ENCODE data around the gene BIRC7. TPM values are rescaled to one million over a fixed set of nuclear protein-coding genes. Genes with fewer than 3 reads are reported as not detected.

Gene BIRC7
- total and polyA plus RNA-seq, 2 of the 4 experiments (the other 2 are of a cell fraction) = not detected

DNA sequence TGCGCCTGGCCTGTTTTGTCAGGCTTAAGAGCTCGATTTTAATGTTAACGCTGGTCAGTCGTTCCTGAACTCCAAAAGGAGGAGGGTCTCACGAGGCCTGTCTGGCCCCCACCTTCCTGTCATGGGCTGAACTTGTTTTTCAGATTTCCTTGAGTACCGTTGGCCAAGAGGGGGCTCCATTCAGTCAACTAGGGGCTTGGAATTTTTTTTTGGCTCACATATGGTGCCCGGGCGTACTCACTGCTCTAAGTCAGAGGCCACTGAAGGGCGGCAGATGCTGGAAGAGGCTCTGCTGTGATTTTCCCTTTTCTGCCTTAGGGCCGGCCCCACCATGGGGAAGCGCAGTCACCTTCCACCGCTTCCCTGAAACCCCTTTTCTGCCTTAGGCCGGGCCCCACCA, 6.9 kb upstream of the BIRC7 start:
- no peak overlapping the region for H2AK9ac ChIP-seq (replicated peaks; ENCODE audit: low read depth, low read length, poor library complexity)
- H3K27me3 ChIP-seq (ENCODE audit: control insufficient read depth, insufficient read depth, low read length) = no peaks in the 10 kb centered on the region
- H4K8ac ChIP-seq (ENCODE audit: low read depth in 2 of 2, low read length in 2 of 2) = no peak overlapping the region
- no peak overlapping the region for H2AK5ac ChIP-seq (ENCODE audit: low read depth, low read length)
- POLR2A ChIA-PET (ENCODE audit: unreplicated experiment) = no interaction called here
- H3K27ac ChIP-seq (ENCODE audit: insufficient read depth, low read length) = no peak overlapping the region
- no peak overlapping the region for H2BK120ac ChIP-seq (ENCODE audit: low read depth, low read length)
- intact Hi-C loops (cut with micrococcal nuclease) = no loop called here
- WGBS, 2 experiments (ENCODE audit: extremely low coverage in 2 of 2, insufficient read length in 1 of 2) = 62% methylated on average over 11 of the region's 13 CpGs; no CpG with 5 or more reads in 1 of the 2 experiments
- no peak overlapping the region for H3K56ac ChIP-seq (ENCODE audit: extremely low read depth, insufficient read depth, low read length)
- no peak overlapping the region for H3K14ac ChIP-seq (replicated peaks; ENCODE audit: low read depth, low read length)
- ATAC-seq (ENCODE audit: low read depth) (no peak), DNase-seq (no peak)
- BruUV-seq (replicated peaks) = no TSS peak
- no peaks in the 10 kb centered on the region for H3K36me3 ChIP-seq (ENCODE audit: control insufficient read depth, insufficient read depth, low read length)
- no peak overlapping the region for H2BK5ac ChIP-seq (ENCODE audit: low read depth, low read length, poor library complexity, severe bottlenecking)
- H2BK20ac ChIP-seq (ENCODE audit: low read depth, low read length) = no peak overlapping the region
- H3K4me3 ChIP-seq (ENCODE audit: insufficient read depth, low read depth, low read length) = no peak overlapping the region
- H3K79me1 ChIP-seq (ENCODE audit: low read depth in 1 of 2, low read length in 2 of 2) = no peaks in the 10 kb centered on the region
- no peak overlapping the region for H4K91ac ChIP-seq (ENCODE audit: insufficient read depth, low read depth, low read length)
- no peak overlapping the region for H4K5ac ChIP-seq (ENCODE audit: low read depth, low read length)
- H3K9me1 ChIP-seq (ENCODE audit: insufficient read depth, low read length) = peaks cover 10% of the 10 kb centered on the region; the same call in 1 of the 2 replicates
- CTCF ChIA-PET = no interaction called here
- H3K4me2 ChIP-seq (ENCODE audit: low read depth, low read length) = no peak overlapping the region
- no peak overlapping the region for H3K4ac ChIP-seq (ENCODE audit: low read depth, low read length)
- no peak overlapping the region for H2AFZ ChIP-seq (replicated peaks; ENCODE audit: low read length, poor library complexity)
- no peak overlapping the region for H3K18ac ChIP-seq (ENCODE audit: low read depth, low read length)
- H4K20me1 ChIP-seq (ENCODE audit: insufficient read depth, low read length) = peaks cover 11% of the 10 kb centered on the region; the same call in 1 of the 2 replicates
- in situ Hi-C loops (cut with MboI; ENCODE audit: low sequenced_read_pairs) = no loop called here
- no peaks in the 10 kb centered on the region for H3K9me3 ChIP-seq (ENCODE audit: control insufficient read depth, insufficient read depth, low read length)
- dilution Hi-C loops (cut with HindIII; ENCODE audit: low sequenced_read_pairs, unreplicated experiment) = no loop called here
- H3K4me1 ChIP-seq (ENCODE audit: control insufficient read depth, insufficient read depth, low read length) = peaks cover 30% of the 10 kb centered on the region
- H2BK15ac ChIP-seq (ENCODE audit: low read depth, low read length) = no peak overlapping the region
- TF ChIP-seq POLR2A (IDR thresholded peaks at IDR 0.05; ENCODE audit: low read depth, low read length) (no peak), MAZ (IDR thresholded peaks at IDR 0.05; ENCODE audit: borderline replicate concordance, low read depth, low read length) (no peak)
- TF ChIP-seq, protein P1, sequence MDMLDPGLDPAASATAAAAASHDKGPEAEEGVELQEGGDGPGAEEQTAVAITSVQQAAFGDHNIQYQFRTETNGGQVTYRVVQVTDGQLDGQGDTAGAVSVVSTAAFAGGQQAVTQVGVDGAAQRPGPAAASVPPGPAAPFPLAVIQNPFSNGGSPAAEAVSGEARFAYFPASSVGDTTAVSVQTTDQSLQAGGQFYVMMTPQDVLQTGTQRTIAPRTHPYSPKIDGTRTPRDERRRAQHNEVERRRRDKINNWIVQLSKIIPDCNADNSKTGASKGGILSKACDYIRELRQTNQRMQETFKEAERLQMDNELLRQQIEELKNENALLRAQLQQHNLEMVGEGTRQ (IDR thresholded peaks at IDR 0.05; ENCODE audit: low read depth, low read length) = no peak
- H3K23ac ChIP-seq (ENCODE audit: low read depth, low read length) = no peak overlapping the region
- H3K9ac ChIP-seq (ENCODE audit: low read depth, low read length) = no peak overlapping the region

Data from IMR-90 (cell line).